Spleen (tissue), 11 donors: Measurements from ENCODE around the gene AFDN. TPM values are rescaled to one million over a fixed set of nuclear protein-coding genes. Genes with fewer than 3 reads are reported as not detected.

Source experiments
- DNase-seq: peaks from one replicate; pipeline ENCODE4 v3.0.0-alpha.2; 2020
- H3K27ac ChIP-seq, 8 donors: fragments of 200-600 bp; sonication (generic) in 7 of 8; 1 replicate in 4 of 8; 2 replicates in 4 of 8; pipeline versions ENCODE4 v1.5.0 to v1.8.0; 2016 to 2021; ENCODE audit warnings: inconsistent platforms in 4 of 8, mild to moderate bottlenecking in 4 of 8, moderate library complexity in 1 of 8
- H3K27me3 ChIP-seq, 7 donors: fragments of 200-600 bp; sonication (generic) in 6 of 7; replicated peaks in 1 of 7; 1 replicate in 4 of 7; 2 replicates in 3 of 7; pipeline versions ENCODE4 v1.5.0 to v1.8.0; 2016 to 2021; ENCODE audit warnings: inconsistent platforms in 3 of 7, mild to moderate bottlenecking in 1 of 7
- H3K36me3 ChIP-seq, 6 donors: fragments of 200-600 bp; sonication (generic) in 5 of 6; 1 replicate in 4 of 6; 2 replicates in 2 of 6; pipeline versions ENCODE4 v1.5.0 to v1.8.0; 2016 to 2021; ENCODE audit warnings: inconsistent platforms in 2 of 6
- H3K4me1 ChIP-seq, 6 donors: fragments of 200-600 bp; sonication (generic) in 5 of 6; 1 replicate in 3 of 6; 2 replicates in 3 of 6; pipeline versions ENCODE4 v1.5.0 to v1.8.0; 2016 to 2021; ENCODE audit warnings: inconsistent platforms in 3 of 6
- H3K4me3 ChIP-seq, 8 donors: fragments of 200-600 bp; sonication (generic) in 7 of 8; 1 replicate in 4 of 8; 2 replicates in 4 of 8; pipeline versions ENCODE4 v1.5.0 to v1.8.0; 2016 to 2021; ENCODE audit warnings: inconsistent platforms in 4 of 8, mild to moderate bottlenecking in 4 of 8, moderate library complexity in 2 of 8
- H3K9me3 ChIP-seq, 8 donors: fragments of 200-600 bp; sonication (generic) in 7 of 8; 1 replicate in 4 of 8; 2 replicates in 4 of 8; pipeline versions ENCODE4 v1.5.0 to v1.8.0; 2016 to 2021; ENCODE audit warnings: inconsistent platforms in 4 of 8
- POLR2A ChIP-seq, 3 donors: fragments of 450-650 bp; IDR thresholded peaks; one replicate each; pipeline ENCODE4 v1.5.1; 2017; ENCODE audit warnings: antibody characterized with exemption in 3 of 3, mild to moderate bottlenecking in 1 of 3
- POLR2AphosphoS5 ChIP-seq, 3 donors: sonication (generic); formaldehyde crosslinking; IDR thresholded peaks; one replicate each; pipeline ENCODE4 v1.5.1; 2017; ENCODE audit warnings: antibody characterized with exemption in 3 of 3
- WGBS, 5 donors: extraction: QIAGEN DNeasy Blood & Tissue Kit in 3 of 5; methylation state at CpG; one replicate each; pipeline versions ENCODE4 v1.1.5 to v1.1.7; 2013 to 2018; 5-methylcytosine and 5-hydroxymethylcytosine counted together
- intact Hi-C: fragments of 100-400 bp; cut with DNase I; formaldehyde crosslinking; loops from one replicate; pipeline ENCODE4 v1.15.0; 2023; ENCODE audit warnings: low total_unique reads
- polyA plus RNA-seq, 3 donors: library from polyadenylated mRNA; stranded (reverse); fragments of 200-250 nt; gene quantifications; one replicate each; pipeline ENCODE4 v1.2.1, GENCODE V29; 2013
- total RNA-seq, 7 donors: library from RNA; depleted of rRNA in 3 of 7; stranded (reverse); fragments of >200 nt in 3 of 7; fragmentation: NEBNext Ultra II Directional in 4 of 7; extraction: Animal tissue kit (Norgen Biotek cat#: 25700) in 4 of 7; gene quantifications; one replicate each; pipeline versions ENCODE4 v1.1.0 to v1.2.1, GENCODE V29; 2016 to 2021
- TF ChIP-seq, protein P1 (sequence below), 11 experiments: fragments of 200-600 bp in 7 of 11; fragments of 450-650 bp in 4 of 11; sonication (generic) in 4 of 11; IDR thresholded peaks in 8 of 11; conservative IDR thresholded peaks in 3 of 11; 1 replicate in 7 of 11; 2 replicates in 4 of 11; pipeline versions ENCODE4 v1.4.0 to v1.8.0; 2016 to 2021; ENCODE audit warnings: antibody characterized with exemption in 11 of 11, inconsistent platforms in 4 of 11, mild to moderate bottlenecking in 1 of 11
- donor health status: healthy with polysubstance abuse.
- donor health status: DM: no; HTN: no; CAD: no; lungs with moderate emphysema.
- donor health status: DM: no; HTN: no; CAD: no.
- donor health status: Bipolar disorder and iron deficiency.
- donor health status: healthy.
- donor health status: DM: no; HTN: no; CAD: no.
- donor health status: DM: yes; HTN: yes; CAD: no.

AFDN gene
- total and polyA plus RNA-seq, 10 donors: 7.4 to 148 (median 102) TPM

GRCh38 chr6:167782698-167783517, 43.8 kb upstream of the AFDN start:
- Histone ChIP-seq H3K9me3 (no peaks in the 10 kb centered on the region), H3K27ac (no peak overlapping the region), H3K36me3 (no peaks in the 10 kb centered on the region), H3K27me3 (no peaks in the 10 kb centered on the region), H3K4me1 (peaks cover 0 to 14% (median 0%) of the 10 kb centered on the region in 6 donors), H3K4me3 (no peak overlapping the region)
- intact Hi-C loops: no loop called here
- TF ChIP-seq POLR2A (IDR thresholded peaks at IDR 0.05): no peak
- no peak for TF ChIP-seq POLR2AphosphoS5 (IDR thresholded peaks at IDR 0.05)
- TF ChIP-seq, protein P1, sequence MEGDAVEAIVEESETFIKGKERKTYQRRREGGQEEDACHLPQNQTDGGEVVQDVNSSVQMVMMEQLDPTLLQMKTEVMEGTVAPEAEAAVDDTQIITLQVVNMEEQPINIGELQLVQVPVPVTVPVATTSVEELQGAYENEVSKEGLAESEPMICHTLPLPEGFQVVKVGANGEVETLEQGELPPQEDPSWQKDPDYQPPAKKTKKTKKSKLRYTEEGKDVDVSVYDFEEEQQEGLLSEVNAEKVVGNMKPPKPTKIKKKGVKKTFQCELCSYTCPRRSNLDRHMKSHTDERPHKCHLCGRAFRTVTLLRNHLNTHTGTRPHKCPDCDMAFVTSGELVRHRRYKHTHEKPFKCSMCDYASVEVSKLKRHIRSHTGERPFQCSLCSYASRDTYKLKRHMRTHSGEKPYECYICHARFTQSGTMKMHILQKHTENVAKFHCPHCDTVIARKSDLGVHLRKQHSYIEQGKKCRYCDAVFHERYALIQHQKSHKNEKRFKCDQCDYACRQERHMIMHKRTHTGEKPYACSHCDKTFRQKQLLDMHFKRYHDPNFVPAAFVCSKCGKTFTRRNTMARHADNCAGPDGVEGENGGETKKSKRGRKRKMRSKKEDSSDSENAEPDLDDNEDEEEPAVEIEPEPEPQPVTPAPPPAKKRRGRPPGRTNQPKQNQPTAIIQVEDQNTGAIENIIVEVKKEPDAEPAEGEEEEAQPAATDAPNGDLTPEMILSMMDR (IDR thresholded peaks at IDR 0.05 in 8 of 11, conservative IDR thresholded peaks at IDR 0.05 in 3 of 11): no peak
- 84 to 93% (median 92%) methylated on average over 4 of the region's 4 CpGs for WGBS, 5 donors
- peak; percentile 24 for DNase-seq

DNA sequence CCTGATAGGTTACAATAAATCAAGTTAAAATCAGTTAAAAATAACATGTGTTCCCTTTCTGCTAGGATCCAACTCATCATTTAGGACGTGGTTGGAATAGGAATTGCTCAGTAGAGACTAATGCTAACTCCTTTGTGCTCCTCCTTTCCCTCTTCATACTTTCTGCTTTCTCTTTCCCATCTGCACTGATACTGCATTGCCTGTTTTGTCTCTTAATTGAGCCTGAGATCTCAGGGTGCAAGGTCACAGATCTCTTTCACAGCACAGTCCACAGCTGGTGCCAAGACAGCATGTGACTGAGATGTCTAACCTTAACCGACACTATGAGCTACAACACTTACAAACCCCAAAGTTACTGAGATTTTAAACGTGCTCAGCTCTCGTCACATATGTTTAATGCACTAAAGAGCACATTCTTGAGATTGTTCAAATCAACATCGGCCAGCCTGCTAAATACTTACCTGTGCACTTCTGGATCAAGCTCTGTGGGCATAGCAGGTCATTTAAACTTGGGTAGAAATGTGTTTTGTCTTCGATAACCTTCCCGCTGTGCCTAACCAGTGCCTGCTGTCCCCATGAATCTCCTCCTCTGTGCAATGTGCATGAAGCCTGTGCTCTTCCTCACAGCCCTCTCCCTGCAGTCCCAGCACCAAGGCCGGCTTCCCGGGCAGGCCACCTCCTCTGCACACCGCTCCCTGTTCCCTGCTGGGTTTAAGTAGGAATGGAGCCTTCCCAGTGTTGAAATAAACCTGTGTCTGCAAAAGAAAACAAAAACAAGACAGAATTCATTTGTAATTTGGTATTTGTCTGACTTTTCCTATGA, 39.6 kb upstream of the AFDN start:
- intact Hi-C loops: no loop called here
- Histone ChIP-seq H3K9me3 (no peaks in the 10 kb centered on the region), H3K4me3 (no peak overlapping the region), H3K27ac (peak overlapping the region in 2 of 8 donors; percentile 20 to 34), H3K27me3 (no peaks in the 10 kb centered on the region), H3K4me1 (peaks cover 0 to 14% (median 0%) of the 10 kb centered on the region in 6 donors), H3K36me3 (no peaks in the 10 kb centered on the region)
- DNase-seq: peak; percentile 42
- TF ChIP-seq POLR2A (IDR thresholded peaks at IDR 0.05) (no peak), POLR2AphosphoS5 (IDR thresholded peaks at IDR 0.05) (peak in 1 of 3 donors; percentile 17)
- TF ChIP-seq, protein P1 (IDR thresholded peaks at IDR 0.05 in 8 of 11, conservative IDR thresholded peaks at IDR 0.05 in 3 of 11): no peak
- 70 to 87% (median 76%) methylated on average over 10 of the region's 10 CpGs for WGBS, 5 donors

- 87 to 93% (median 92%) methylated on average over 23 of the region's 23 CpGs for WGBS, 5 donors
- intact Hi-C loops: no loop called here
Measured at GRCh38 chr6:167787896-167788562, 38.7 kb upstream of the AFDN start.

More at GRCh38 chr6:167787896-167788562, 38.7 kb upstream of the AFDN start:
- DNase-seq: peak; percentile 40
- H3K4me1 ChIP-seq: peaks cover 0 to 14% (median 0%) of the 10 kb centered on the region in 6 donors
- H3K4me3 ChIP-seq: no peak overlapping the region
- H3K9me3 ChIP-seq: no peaks in the 10 kb centered on the region
- H3K36me3 ChIP-seq: no peaks in the 10 kb centered on the region
- TF ChIP-seq POLR2A (IDR thresholded peaks at IDR 0.05) (no peak), POLR2AphosphoS5 (IDR thresholded peaks at IDR 0.05) (no peak)
- TF ChIP-seq, protein P1 (IDR thresholded peaks at IDR 0.05 in 8 of 11, conservative IDR thresholded peaks at IDR 0.05 in 3 of 11): no peak
- H3K27ac ChIP-seq: no peak overlapping the region
- H3K27me3 ChIP-seq: no peaks in the 10 kb centered on the region
